Measurements from ENCODE around the gene SOX10.

Gene SOX10

GRCh38 chr22:37983860-37984791 is at the start of gene SOX10:
Gene SOX10 (minus strand): TSS chr22:37984555. CDS start chr22:37983784, 771 bp downstream.
- no peak within 1 kb of the TSS for H2AFZ ChIP-seq (ENCODE audit: low read depth, low read length)
- DNase-seq (no peak), ATAC-seq (ENCODE audit: insufficient read depth, low read depth) (no peak)
- no peaks in the 10 kb centered on the region for H3K4me1 ChIP-seq (ENCODE audit: insufficient read depth, low read length)
- no peak within 1 kb of the TSS for H3K4me3 ChIP-seq (ENCODE audit: low read depth in 1 of 2, low read length in 2 of 2)
- TF ChIP-seq CTCF (IDR thresholded peaks at IDR 0.05; ENCODE audit: borderline replicate concordance, extremely low read depth, low read length, poor library complexity, severe bottlenecking) (no peak), EZH2 (IDR thresholded peaks at IDR 0.05; ENCODE audit: borderline replicate concordance, low read depth, low read length, severe bottlenecking) (no peak)
- H3K27me3 ChIP-seq (ENCODE audit: insufficient read depth, low read length, poor library complexity): no peaks in the 10 kb centered on the region
- no peaks in the 10 kb centered on the region for H3K36me3 ChIP-seq (ENCODE audit: insufficient read depth, low read length)
- H3K27ac ChIP-seq (ENCODE audit: low read length): no peak within 1 kb of the TSS
- no peaks in the 10 kb centered on the region for H3K9me3 ChIP-seq (ENCODE audit: insufficient read depth, low read length, severe bottlenecking)
- no peak within 1 kb of the TSS for H3K9ac ChIP-seq (ENCODE audit: low read depth, low read length)
- H4K20me1 ChIP-seq (ENCODE audit: insufficient read depth, low read length): peaks cover 5% of the 10 kb centered on the region; the same call in 1 of the 2 replicates
- H3K4me2 ChIP-seq (ENCODE audit: insufficient read depth, low read length): no peak within 1 kb of the TSS
- H3K79me2 ChIP-seq (ENCODE audit: insufficient read depth, low read length): no peaks in the 10 kb centered on the region

GRCh38 chr22:38033522-38034277 is 49.3 kb upstream of the SOX10 start:
- Histone ChIP-seq H2AFZ (ENCODE audit: low read depth, low read length) (no peak overlapping the region), H3K9ac (ENCODE audit: low read depth, low read length) (no peak overlapping the region)
- no peak for DNase-seq

GRCh38 chr22:38032681-38033521 is 48.5 kb upstream of the SOX10 start:
- Histone ChIP-seq H3K79me2 (ENCODE audit: insufficient read depth, low read length) (no peaks in the 10 kb centered on the region), H3K9me3 (ENCODE audit: insufficient read depth, low read length, severe bottlenecking) (no peaks in the 10 kb centered on the region), H3K4me3 (ENCODE audit: low read depth in 1 of 2, low read length in 2 of 2) (no peak overlapping the region), H3K9ac (ENCODE audit: low read depth, low read length) (no peak overlapping the region), H3K4me1 (ENCODE audit: insufficient read depth, low read length) (no peaks in the 10 kb centered on the region), H3K27ac (ENCODE audit: low read length) (no peak overlapping the region), H3K36me3 (ENCODE audit: insufficient read depth, low read length) (no peaks in the 10 kb centered on the region), H3K4me2 (ENCODE audit: insufficient read depth, low read length) (no peak overlapping the region), H3K27me3 (ENCODE audit: insufficient read depth, low read length, poor library complexity) (no peaks in the 10 kb centered on the region), H4K20me1 (ENCODE audit: insufficient read depth, low read length) (0 out of 2 replicates have a peak, but pooled peaks cover 2% of the 10 kb centered on the region), H2AFZ (ENCODE audit: low read depth, low read length) (no peak overlapping the region)
- no peak for DNase-seq
- no peak for TF ChIP-seq EZH2 (IDR thresholded peaks at IDR 0.05; ENCODE audit: borderline replicate concordance, low read depth, low read length, severe bottlenecking)
- TF ChIP-seq CTCF (IDR thresholded peaks at IDR 0.05; ENCODE audit: borderline replicate concordance, extremely low read depth, low read length, poor library complexity, severe bottlenecking): no peak
- ATAC-seq (ENCODE audit: insufficient read depth, low read depth): no peak

More at GRCh38 chr22:38033522-38034277, 49.3 kb upstream of the SOX10 start:
- no peaks in the 10 kb centered on the region for H3K4me1 ChIP-seq (ENCODE audit: insufficient read depth, low read length)
- ATAC-seq (ENCODE audit: insufficient read depth, low read depth): no peak
- no peaks in the 10 kb centered on the region for H3K36me3 ChIP-seq (ENCODE audit: insufficient read depth, low read length)
- H3K4me2 ChIP-seq (ENCODE audit: insufficient read depth, low read length): no peak overlapping the region
- no peak overlapping the region for H3K4me3 ChIP-seq (ENCODE audit: low read depth in 1 of 2, low read length in 2 of 2)
- no peaks in the 10 kb centered on the region for H3K27me3 ChIP-seq (ENCODE audit: insufficient read depth, low read length, poor library complexity)
- 0 out of 2 replicates have a peak, but pooled peaks cover 2% of the 10 kb centered on the region for H4K20me1 ChIP-seq (ENCODE audit: insufficient read depth, low read length)
- H3K79me2 ChIP-seq (ENCODE audit: insufficient read depth, low read length): no peaks in the 10 kb centered on the region
- no peak overlapping the region for H3K27ac ChIP-seq (ENCODE audit: low read length)
- no peaks in the 10 kb centered on the region for H3K9me3 ChIP-seq (ENCODE audit: insufficient read depth, low read length, severe bottlenecking)
- TF ChIP-seq EZH2 (IDR thresholded peaks at IDR 0.05; ENCODE audit: borderline replicate concordance, low read depth, low read length, severe bottlenecking): no peak
- TF ChIP-seq CTCF (IDR thresholded peaks at IDR 0.05; ENCODE audit: borderline replicate concordance, extremely low read depth, low read length, poor library complexity, severe bottlenecking): no peak
